Upper lobe of left lung (tissue), 6 donors: ENCODE results near the gene BTBD9. TPM values are rescaled to one million over a fixed set of nuclear protein-coding genes. Genes with fewer than 3 reads are reported as not detected.

ENCODE experiments used
- ATAC-seq, 2 donors: fragments of 200-7000 bp; cut with Tn5 transposase; one replicate each; pipeline ENCODE4 v1.9.1; 2022; ENCODE audit warnings: mild to moderate bottlenecking in 2 of 2, moderate library complexity in 2 of 2; ENCODE audit not compliant: low FRiP score in 2 of 2
- DNase-seq, 2 donors: peaks; one replicate each; pipeline ENCODE4 v3.0.0-alpha.2; 2019 to 2020
- H3K27ac ChIP-seq, 4 donors: fragments of 200-600 bp; sonication (generic); one replicate each; pipeline ENCODE4 v1.5.1; 2016 to 2019
- H3K27me3 ChIP-seq, 4 donors: fragments of 200-600 bp; sonication (generic); one replicate each; pipeline ENCODE4 v1.5.1; 2017 to 2019
- H3K36me3 ChIP-seq, 4 donors: fragments of 200-600 bp; sonication (generic); one replicate each; pipeline ENCODE4 v1.5.1; 2016 to 2019
- H3K4me1 ChIP-seq, 4 donors: fragments of 200-600 bp; sonication (generic); one replicate each; pipeline ENCODE4 v1.5.1; 2018 to 2019
- H3K4me3 ChIP-seq, 4 donors: fragments of 200-600 bp; sonication (generic); one replicate each; pipeline ENCODE4 v1.5.1; 2017 to 2019; ENCODE audit warnings: mild to moderate bottlenecking in 2 of 4, moderate library complexity in 1 of 4
- H3K9me3 ChIP-seq, 4 donors: fragments of 200-600 bp; sonication (generic); one replicate each; pipeline ENCODE4 v1.5.1; 2018 to 2019
- CTCF ChIP-seq, 6 experiments: fragments of 450-650 bp in 4 of 6; fragments of 200-600 bp in 2 of 6; sonication (generic) in 2 of 6; IDR thresholded peaks; one replicate each; pipeline ENCODE4 v1.5.1; 2016 to 2019; ENCODE audit warnings: antibody characterized with exemption in 6 of 6
- EP300 ChIP-seq, 4 donors: sonication (generic); formaldehyde crosslinking; IDR thresholded peaks; one replicate each; pipeline ENCODE4 v1.5.1; 2017; ENCODE audit warnings: antibody characterized with exemption in 4 of 4, control low read depth in 2 of 4
- POLR2A ChIP-seq, 4 donors: fragments of 450-650 bp; IDR thresholded peaks; one replicate each; pipeline ENCODE4 v1.5.1; 2016 to 2017; ENCODE audit warnings: antibody characterized with exemption in 4 of 4, mild to moderate bottlenecking in 2 of 4
- POLR2AphosphoS5 ChIP-seq, 2 donors: sonication (generic); formaldehyde crosslinking; IDR thresholded peaks; one replicate each; pipeline ENCODE4 v1.5.1; 2017; ENCODE audit warnings: antibody characterized with exemption in 2 of 2
- WGBS, 2 donors: methylation state at CpG; one replicate each; pipeline ENCODE4 v1.1.5; 2017 to 2018; 5-methylcytosine and 5-hydroxymethylcytosine counted together
- total RNA-seq, 6 donors: library from RNA; depleted of rRNA in 4 of 6; stranded (reverse); fragments of >200 nt in 4 of 6; gene quantifications; one replicate each; pipeline versions ENCODE4 v1.1.0 to v1.2.1, GENCODE V29; 2016 to 2021
- donor health status: DM: no; HTN: no; CAD: no; lungs with moderate emphysema.
- donor health status: DM: no; HTN: yes; CAD: no; lungs with severe emphysema.

BTBD9 gene
- total RNA-seq, 6 donors from 2014 or later = 18.2 to 60.8 (median 44.9) TPM

DNA sequence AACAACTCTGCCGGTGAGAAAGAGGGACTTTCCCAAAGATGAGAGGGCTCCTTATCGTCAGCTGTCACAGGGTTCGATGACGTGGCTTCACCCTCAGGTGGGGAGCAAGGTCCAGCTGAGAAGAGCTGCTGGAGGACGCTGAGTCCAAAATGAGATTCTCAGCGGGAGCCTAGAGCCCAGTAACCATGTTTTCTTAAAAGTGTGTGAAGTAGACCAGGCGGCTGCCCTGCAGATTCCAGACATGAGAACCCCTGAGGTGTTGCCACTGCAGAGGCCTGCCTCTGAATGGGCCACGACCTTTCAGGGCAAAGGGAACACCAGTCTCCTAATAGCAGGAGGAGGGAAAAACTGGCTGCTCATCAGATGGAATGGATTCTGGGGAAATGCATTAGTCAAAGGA is 375.1 kb downstream of the BTBD9 start:
- Histone ChIP-seq H3K27ac (no peak overlapping the region), H3K36me3 (no peaks in the 10 kb centered on the region), H3K4me3 (no peak overlapping the region), H3K4me1 (peaks cover 6 to 12% (median 10%) of the 10 kb centered on the region in 4 donors), H3K27me3 (no peaks in the 10 kb centered on the region), H3K9me3 (no peaks in the 10 kb centered on the region)
- TF ChIP-seq EP300 (IDR thresholded peaks at IDR 0.05) (no peak), CTCF (IDR thresholded peaks at IDR 0.05) (no peak), POLR2A (IDR thresholded peaks at IDR 0.05) (no peak), POLR2AphosphoS5 (IDR thresholded peaks at IDR 0.05) (no peak)
- ATAC-seq (no peak), DNase-seq (peak in 1 of 2 donors; percentile 24)
- 73 to 78% methylated on average over 6 to 8 of the region's 8 CpGs for WGBS, 2 donors

- 84 to 94% methylated on average over 2 of the region's 2 CpGs for WGBS, 2 donors
Observed at GRCh38 chr6:38262609-38263008, 377.1 kb downstream of the BTBD9 start.

GRCh38 chr6:38262026-38262425 is 377.7 kb downstream of the BTBD9 start:
- WGBS, 2 donors = 53 to 55% methylated on average over 1 of the region's 1 CpG
- peak in 1 of 2 donors; percentile 56 for ATAC-seq
- TF ChIP-seq EP300 (IDR thresholded peaks at IDR 0.05) (no peak), CTCF (IDR thresholded peaks at IDR 0.05) (no peak), POLR2A (IDR thresholded peaks at IDR 0.05) (no peak), POLR2AphosphoS5 (IDR thresholded peaks at IDR 0.05) (no peak)
- Histone ChIP-seq H3K4me3 (no peak overlapping the region), H3K4me1 (peaks cover 6 to 12% (median 9%) of the 10 kb centered on the region in 4 donors), H3K36me3 (peaks cover 0 to 11% (median 3%) of the 10 kb centered on the region in 4 donors), H3K27ac (no peak overlapping the region), H3K9me3 (no peaks in the 10 kb centered on the region), H3K27me3 (no peaks in the 10 kb centered on the region)
- DNase-seq = no peak

More at GRCh38 chr6:38262609-38263008, 377.1 kb downstream of the BTBD9 start:
- DNase-seq (no peak), ATAC-seq (no peak)
- H3K27me3 ChIP-seq = no peaks in the 10 kb centered on the region
- no peaks in the 10 kb centered on the region for H3K9me3 ChIP-seq
- no peak overlapping the region for H3K4me3 ChIP-seq
- H3K27ac ChIP-seq = no peak overlapping the region
- H3K4me1 ChIP-seq = peaks cover 6 to 12% (median 9%) of the 10 kb centered on the region in 4 donors
- TF ChIP-seq POLR2A (IDR thresholded peaks at IDR 0.05) (no peak), CTCF (IDR thresholded peaks at IDR 0.05) (no peak), EP300 (IDR thresholded peaks at IDR 0.05) (no peak), POLR2AphosphoS5 (IDR thresholded peaks at IDR 0.05) (no peak)
- H3K36me3 ChIP-seq = peaks cover 0 to 9% (median 3%) of the 10 kb centered on the region in 4 donors

DNA sequence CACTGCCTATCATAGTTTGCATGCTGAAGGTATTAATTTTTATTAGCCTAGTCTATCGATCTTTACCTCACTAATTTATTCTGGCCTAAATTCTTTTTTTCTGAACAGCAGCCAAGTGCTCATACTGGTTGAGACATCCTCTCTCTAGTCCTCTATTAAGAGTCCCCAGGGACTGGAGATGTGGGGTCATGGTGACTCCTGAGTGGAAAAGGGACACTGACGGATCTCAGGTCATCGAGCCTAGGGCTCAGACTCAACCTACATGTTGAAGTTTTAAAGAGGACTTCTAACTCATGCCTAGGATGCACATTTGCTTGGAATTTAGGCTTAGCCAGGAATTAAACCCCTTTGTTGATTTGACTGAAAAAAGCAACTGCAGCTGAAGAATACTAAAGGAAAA is 378.1 kb downstream of the BTBD9 start:
- Histone ChIP-seq H3K9me3 (no peaks in the 10 kb centered on the region), H3K27ac (no peak overlapping the region), H3K36me3 (peaks cover 0 to 11% (median 3%) of the 10 kb centered on the region in 4 donors), H3K4me3 (no peak overlapping the region), H3K4me1 (peaks cover 6 to 12% (median 9%) of the 10 kb centered on the region in 4 donors), H3K27me3 (no peaks in the 10 kb centered on the region)
- no peak for ATAC-seq
- 74% methylated on average over 3 of the region's 3 CpGs for WGBS, 2 donors
- DNase-seq = no peak
- TF ChIP-seq EP300 (IDR thresholded peaks at IDR 0.05) (no peak), POLR2A (IDR thresholded peaks at IDR 0.05) (no peak), CTCF (IDR thresholded peaks at IDR 0.05) (no peak), POLR2AphosphoS5 (IDR thresholded peaks at IDR 0.05) (no peak)

DNA sequence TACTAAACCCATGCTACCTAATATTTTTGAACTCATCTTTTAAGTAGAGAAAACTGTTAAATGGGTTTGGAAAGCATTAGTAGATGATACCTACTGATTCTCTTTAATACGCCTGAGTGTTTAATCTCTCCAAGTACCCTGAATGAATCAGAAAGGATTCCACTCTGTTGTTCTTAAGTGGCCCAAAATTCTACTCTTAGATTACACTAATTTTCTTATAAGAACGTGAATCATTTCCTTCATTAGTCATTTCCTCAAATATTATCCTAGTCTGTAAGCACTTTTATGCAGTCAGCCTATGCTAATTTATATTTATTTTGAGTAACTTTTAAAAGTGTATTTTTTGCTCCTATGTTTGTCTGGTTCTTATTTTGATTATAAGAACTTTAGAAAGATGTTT is 380.0 kb downstream of the BTBD9 start:
- H3K4me1 ChIP-seq = peaks cover 6 to 12% (median 9%) of the 10 kb centered on the region in 4 donors
- no peaks in the 10 kb centered on the region for H3K9me3 ChIP-seq
- WGBS, 2 donors = 51 to 53% methylated on average over 2 of the region's 2 CpGs
- no peak for TF ChIP-seq POLR2A (IDR thresholded peaks at IDR 0.05)
- TF ChIP-seq CTCF (IDR thresholded peaks at IDR 0.05) = no peak
- TF ChIP-seq POLR2AphosphoS5 (IDR thresholded peaks at IDR 0.05) = no peak
- TF ChIP-seq EP300 (IDR thresholded peaks at IDR 0.05) = no peak
- no peak for DNase-seq
- no peak overlapping the region for H3K27ac ChIP-seq
- peaks cover 3 to 28% (median 9%) of the 10 kb centered on the region in 4 donors for H3K36me3 ChIP-seq
- H3K27me3 ChIP-seq = no peaks in the 10 kb centered on the region
- no peak for ATAC-seq
- H3K4me3 ChIP-seq = no peak overlapping the region
